GM18526 (cell line): Measurements from ENCODE around the gene GNA12.

Source experiments
- POLR2A ChIP-seq: IDR thresholded peaks from 3 replicates; pipeline ENCODE4 v1.6.1; 2011; ENCODE audit not compliant: insufficient read length; ENCODE audit errors: extremely low read depth

The GNA12 gene

GRCh38 chr7:2792856-2793487 lies 51.1 kb downstream of the GNA12 start:
- no peak for TF ChIP-seq POLR2A

- no peak for TF ChIP-seq POLR2A
Observed at GRCh38 chr7:2792235-2792634, 51.9 kb downstream of the GNA12 start.

GRCh38 chr7:2791390-2791789 lies 52.7 kb downstream of the GNA12 start:
- no peak for TF ChIP-seq POLR2A

GRCh38 chr7:2787251-2787951 lies 56.7 kb downstream of the GNA12 start:
- no peak for TF ChIP-seq POLR2A

- no peak for TF ChIP-seq POLR2A
Observed at GRCh38 chr7:2786607-2787116, 57.4 kb downstream of the GNA12 start.

GRCh38 chr7:2785071-2785500 lies 59.0 kb downstream of the GNA12 start:
- no peak for TF ChIP-seq POLR2A

- no peak for TF ChIP-seq POLR2A
Observed at GRCh38 chr7:2782565-2782964, 61.5 kb downstream of the GNA12 start.

- no peak for TF ChIP-seq POLR2A
Observed at GRCh38 chr7:2782121-2782520, 62.0 kb downstream of the GNA12 start.

GRCh38 chr7:2781636-2782035 lies 62.5 kb downstream of the GNA12 start:
- TF ChIP-seq POLR2A, result no peak

- no peak for TF ChIP-seq POLR2A
Observed at GRCh38 chr7:2779051-2779450, 65.1 kb downstream of the GNA12 start.

GRCh38 chr7:2777898-2778535 lies 66.1 kb downstream of the GNA12 start:
- no peak for TF ChIP-seq POLR2A

GRCh38 chr7:2776401-2776800 lies 67.7 kb downstream of the GNA12 start:
- TF ChIP-seq POLR2A, result no peak

GRCh38 chr7:2775785-2776184 lies 68.3 kb downstream of the GNA12 start:
- TF ChIP-seq POLR2A, result no peak

- TF ChIP-seq POLR2A, result no peak
Observed at GRCh38 chr7:2775376-2775775, 68.7 kb downstream of the GNA12 start.

- TF ChIP-seq POLR2A, result no peak
Observed at GRCh38 chr7:2774935-2775334, 69.2 kb downstream of the GNA12 start.

GRCh38 chr7:2774280-2774679 lies 69.8 kb downstream of the GNA12 start:
- no peak for TF ChIP-seq POLR2A
